IPS-20b (cell line): ENCODE data around the gene IL6.
"Not testable (repeated sequence)": the region's sequence is repeated elsewhere in the genome, so short reads cannot be mapped to it uniquely, and the experiment has no call there.

Source experiments
- H3K27ac ChIP-seq: one replicate; pipeline ENCODE4 v1.5.1; 2013; ENCODE audit warnings: low read length
- H3K27me3 ChIP-seq: 2 replicates; pipeline ENCODE4 v1.6.1; 2013; ENCODE audit warnings: mild to moderate bottlenecking, low read length, inconsistent platforms; ENCODE audit not compliant: insufficient read depth
- H3K36me3 ChIP-seq: 2 replicates; pipeline ENCODE4 v1.6.1; 2013; ENCODE audit warnings: low read depth, mild to moderate bottlenecking, inconsistent platforms, low read length, moderate library complexity; ENCODE audit not compliant: insufficient read depth
- H3K4me1 ChIP-seq: 2 replicates; pipeline ENCODE4 v1.6.1; 2013; ENCODE audit warnings: mild to moderate bottlenecking, control low read depth, inconsistent platforms, low read length, moderate library complexity; ENCODE audit not compliant: insufficient read depth
- H3K4me3 ChIP-seq: 2 replicates; pipeline ENCODE4 v1.5.1; 2013; ENCODE audit warnings: mild to moderate bottlenecking, low read length, inconsistent platforms
- H3K9ac ChIP-seq: 2 replicates; pipeline ENCODE4 v1.6.1; 2013; ENCODE audit warnings: low read depth, mild to moderate bottlenecking, inconsistent platforms, low read length, moderate library complexity
- H3K9me3 ChIP-seq: 2 replicates; pipeline ENCODE4 v1.6.1; 2013; ENCODE audit warnings: mild to moderate bottlenecking, low read depth, low read length, inconsistent platforms; ENCODE audit not compliant: insufficient read depth

IL6 gene

GRCh38 chr7:22707026-22707691 is 19.8 kb upstream of the IL6 start:
- not testable (repeated sequence) for H3K27me3 ChIP-seq, H3K27ac ChIP-seq, H3K9ac ChIP-seq, H3K4me3 ChIP-seq, H3K9me3 ChIP-seq, H3K36me3 ChIP-seq
- peaks cover 14% of the 10 kb centered on the region for H3K4me1 ChIP-seq

GRCh38 chr7:22708214-22708613 is 18.8 kb upstream of the IL6 start:
- not testable (repeated sequence) for H3K27me3 ChIP-seq, H3K4me1 ChIP-seq, H3K9me3 ChIP-seq, H3K9ac ChIP-seq, H3K27ac ChIP-seq, H3K36me3 ChIP-seq, H3K4me3 ChIP-seq

GRCh38 chr7:22708677-22709061 is 18.3 kb upstream of the IL6 start:
- H3K36me3 ChIP-seq, H3K4me3 ChIP-seq, H3K9ac ChIP-seq, H3K27ac ChIP-seq, H3K9me3 ChIP-seq, H3K4me1 ChIP-seq, H3K27me3 ChIP-seq: not testable (repeated sequence)

- peak overlapping the region; percentile 10; the same call in 1 of the 2 replicates for H3K9ac ChIP-seq
- not testable (repeated sequence) for H3K36me3 ChIP-seq, H3K9me3 ChIP-seq, H3K4me3 ChIP-seq, H3K27me3 ChIP-seq, H3K4me1 ChIP-seq
- peak overlapping the region; percentile 18 for H3K27ac ChIP-seq
Observed at GRCh38 chr7:22709062-22709829, 17.8 kb upstream of the IL6 start.

- peak overlapping the region; percentile 10; the same call in 1 of the 2 replicates for H3K9ac ChIP-seq
Observed at GRCh38 chr7:22709857-22710256, 17.1 kb upstream of the IL6 start.

GRCh38 chr7:22712999-22713398 is 14.0 kb upstream of the IL6 start:
- H3K4me1 ChIP-seq, result peaks cover 9% of the 10 kb centered on the region
- H3K27me3 ChIP-seq, result no peaks in the 10 kb centered on the region
- no peaks in the 10 kb centered on the region for H3K9me3 ChIP-seq
- no peak overlapping the region for H3K4me3 ChIP-seq
- no peak overlapping the region for H3K27ac ChIP-seq
- H3K9ac ChIP-seq, result no peak overlapping the region
- H3K36me3 ChIP-seq, result no peaks in the 10 kb centered on the region

More at GRCh38 chr7:22709857-22710256, 17.1 kb upstream of the IL6 start:
- no peak overlapping the region for H3K4me3 ChIP-seq
- H3K36me3 ChIP-seq, result no peaks in the 10 kb centered on the region
- peaks cover 9% of the 10 kb centered on the region; the same call in 1 of the 2 replicates for H3K4me1 ChIP-seq
- no peaks in the 10 kb centered on the region for H3K9me3 ChIP-seq
- H3K27me3 ChIP-seq, result no peaks in the 10 kb centered on the region
- no peak overlapping the region for H3K27ac ChIP-seq

GRCh38 chr7:22713463-22713862 is 13.5 kb upstream of the IL6 start:
- no peaks in the 10 kb centered on the region for H3K27me3 ChIP-seq
- no peak overlapping the region for H3K27ac ChIP-seq
- no peaks in the 10 kb centered on the region for H3K9me3 ChIP-seq
- no peak overlapping the region for H3K9ac ChIP-seq
- H3K4me1 ChIP-seq, result peaks cover 11% of the 10 kb centered on the region
- H3K4me3 ChIP-seq, result no peak overlapping the region
- H3K36me3 ChIP-seq, result no peaks in the 10 kb centered on the region

- H3K4me1 ChIP-seq, result peaks cover 3% of the 10 kb centered on the region
- H3K27me3 ChIP-seq, result no peaks in the 10 kb centered on the region
- no peaks in the 10 kb centered on the region for H3K36me3 ChIP-seq
- H3K4me3 ChIP-seq, result no peak overlapping the region
- no peaks in the 10 kb centered on the region for H3K9me3 ChIP-seq
- H3K27ac ChIP-seq, result no peak overlapping the region
- no peak overlapping the region for H3K9ac ChIP-seq
Observed at GRCh38 chr7:22715969-22716368, 11.0 kb upstream of the IL6 start.

- Histone ChIP-seq H3K9ac (no peak overlapping the region), H3K27me3 (no peaks in the 10 kb centered on the region), H3K4me1 (peaks cover 3% of the 10 kb centered on the region), H3K27ac (no peak overlapping the region), H3K4me3 (no peak overlapping the region), H3K9me3 (no peaks in the 10 kb centered on the region), H3K36me3 (no peaks in the 10 kb centered on the region)
Observed at GRCh38 chr7:22717760-22718159, 9.2 kb upstream of the IL6 start.

GRCh38 chr7:22718200-22718711 is 8.7 kb upstream of the IL6 start:
- Histone ChIP-seq H3K36me3 (no peaks in the 10 kb centered on the region), H3K4me1 (peaks cover 3% of the 10 kb centered on the region), H3K27ac (no peak overlapping the region), H3K9ac (no peak overlapping the region), H3K4me3 (no peak overlapping the region), H3K27me3 (no peaks in the 10 kb centered on the region), H3K9me3 (no peaks in the 10 kb centered on the region)

- peaks cover 3% of the 10 kb centered on the region for H3K4me1 ChIP-seq
- no peak overlapping the region for H3K27ac ChIP-seq
- no peaks in the 10 kb centered on the region for H3K36me3 ChIP-seq
- no peak overlapping the region for H3K4me3 ChIP-seq
- no peak overlapping the region for H3K9ac ChIP-seq
- H3K27me3 ChIP-seq, result no peaks in the 10 kb centered on the region
- no peaks in the 10 kb centered on the region for H3K9me3 ChIP-seq
Observed at GRCh38 chr7:22718911-22719420, 8.0 kb upstream of the IL6 start.
